Measurements from ENCODE around the gene COL9A2.

Gene COL9A2

DNA sequence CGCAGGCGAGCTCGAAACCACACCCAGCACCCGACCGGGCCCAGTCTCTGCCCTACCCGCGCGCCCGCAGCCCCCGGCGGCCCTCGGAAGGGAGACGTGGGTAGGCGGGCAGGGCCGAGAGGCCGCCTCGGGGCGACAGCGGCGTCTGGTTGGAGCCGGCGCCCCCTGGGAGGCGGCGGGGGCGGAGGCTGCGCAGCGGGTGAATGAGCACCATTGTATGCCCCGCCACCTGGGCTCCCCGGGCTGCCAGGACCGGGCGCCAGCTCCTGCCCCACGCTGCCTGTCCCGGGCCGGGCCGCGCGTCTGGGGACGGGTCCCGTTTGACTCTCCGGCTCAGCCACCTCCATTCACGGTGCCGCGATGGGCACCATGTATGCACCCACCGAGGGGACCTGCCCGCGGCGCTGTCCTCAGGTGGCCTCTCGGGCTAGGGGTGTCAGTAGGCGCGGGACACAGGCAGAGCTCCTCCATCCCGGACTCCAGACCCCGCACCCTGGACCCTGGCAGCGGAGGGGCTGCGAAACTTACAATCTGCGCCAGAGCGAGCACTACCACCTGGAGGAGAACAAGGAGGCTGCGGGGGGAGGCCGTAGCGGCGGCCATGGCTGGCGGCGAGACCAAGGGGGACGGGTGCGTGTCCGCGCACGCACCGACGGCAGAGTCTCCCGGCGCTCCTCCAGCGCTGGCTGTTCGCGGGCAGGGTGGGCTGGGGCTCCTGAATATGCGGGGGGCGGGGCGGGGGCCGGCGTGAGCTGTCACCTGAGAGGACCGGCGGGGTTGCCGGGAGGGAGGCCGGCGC is at the start of gene COL9A2:
Gene COL9A2 (minus strand): TSS at position 692 of the 799 bp plus-strand sequence. CDS start 89 bp downstream, at position 603.
- no peak within 1 kb of the TSS for H3K27ac ChIP-seq (ENCODE audit: low read depth, low read length)
- H3K4me1 ChIP-seq (ENCODE audit: control insufficient read depth, insufficient read depth, low read length, unreplicated experiment): peaks cover 39% of the 10 kb centered on the region
- H2AFZ ChIP-seq (ENCODE audit: low read length, unreplicated experiment): peak within 1 kb of the TSS; percentile 34
- H3K27me3 ChIP-seq (ENCODE audit: insufficient read depth, low read length): peaks cover 30% of the 10 kb centered on the region
- no peaks in the 10 kb centered on the region for H3K36me3 ChIP-seq (ENCODE audit: insufficient read depth, low read length)
- peak within 1 kb of the TSS; percentile 72 for H3K4me3 ChIP-seq (ENCODE audit: low read depth, low read length)
- no peaks in the 10 kb centered on the region for H3K79me2 ChIP-seq (ENCODE audit: control insufficient read depth, insufficient read depth, low read length, unreplicated experiment)

GRCh38 chr1:40363721-40364120 is 46.6 kb upstream of the COL9A2 start:
- Histone ChIP-seq H3K79me2 (ENCODE audit: control insufficient read depth, insufficient read depth, low read length, unreplicated experiment) (no peaks in the 10 kb centered on the region), H3K27ac (ENCODE audit: low read depth, low read length) (no peak overlapping the region), H3K4me3 (ENCODE audit: low read depth, low read length) (no peak overlapping the region), H2AFZ (ENCODE audit: low read length, unreplicated experiment) (no peak overlapping the region), H3K36me3 (ENCODE audit: insufficient read depth, low read length) (no peaks in the 10 kb centered on the region), H3K27me3 (ENCODE audit: insufficient read depth, low read length) (peaks cover 6% of the 10 kb centered on the region; the same call in 1 of the 2 replicates), H3K4me1 (ENCODE audit: control insufficient read depth, insufficient read depth, low read length, unreplicated experiment) (peaks cover 5% of the 10 kb centered on the region)

- no peak overlapping the region for H2AFZ ChIP-seq (ENCODE audit: low read length, unreplicated experiment)
- H3K79me2 ChIP-seq (ENCODE audit: control insufficient read depth, insufficient read depth, low read length, unreplicated experiment): no peaks in the 10 kb centered on the region
- peaks cover 5% of the 10 kb centered on the region for H3K4me1 ChIP-seq (ENCODE audit: control insufficient read depth, insufficient read depth, low read length, unreplicated experiment)
- no peak overlapping the region for H3K4me3 ChIP-seq (ENCODE audit: low read depth, low read length)
- no peak overlapping the region for H3K27ac ChIP-seq (ENCODE audit: low read depth, low read length)
- H3K36me3 ChIP-seq (ENCODE audit: insufficient read depth, low read length): no peaks in the 10 kb centered on the region
- peaks cover 6% of the 10 kb centered on the region; the same call in 1 of the 2 replicates for H3K27me3 ChIP-seq (ENCODE audit: insufficient read depth, low read length)
Measured at GRCh38 chr1:40362699-40363098, 45.6 kb upstream of the COL9A2 start.

GRCh38 chr1:40362199-40362598 is 45.1 kb upstream of the COL9A2 start:
- Histone ChIP-seq H3K27me3 (ENCODE audit: insufficient read depth, low read length) (peaks cover 6% of the 10 kb centered on the region; the same call in 1 of the 2 replicates), H3K4me1 (ENCODE audit: control insufficient read depth, insufficient read depth, low read length, unreplicated experiment) (peaks cover 5% of the 10 kb centered on the region), H2AFZ (ENCODE audit: low read length, unreplicated experiment) (no peak overlapping the region), H3K4me3 (ENCODE audit: low read depth, low read length) (no peak overlapping the region), H3K79me2 (ENCODE audit: control insufficient read depth, insufficient read depth, low read length, unreplicated experiment) (no peaks in the 10 kb centered on the region), H3K27ac (ENCODE audit: low read depth, low read length) (no peak overlapping the region), H3K36me3 (ENCODE audit: insufficient read depth, low read length) (no peaks in the 10 kb centered on the region)

DNA sequence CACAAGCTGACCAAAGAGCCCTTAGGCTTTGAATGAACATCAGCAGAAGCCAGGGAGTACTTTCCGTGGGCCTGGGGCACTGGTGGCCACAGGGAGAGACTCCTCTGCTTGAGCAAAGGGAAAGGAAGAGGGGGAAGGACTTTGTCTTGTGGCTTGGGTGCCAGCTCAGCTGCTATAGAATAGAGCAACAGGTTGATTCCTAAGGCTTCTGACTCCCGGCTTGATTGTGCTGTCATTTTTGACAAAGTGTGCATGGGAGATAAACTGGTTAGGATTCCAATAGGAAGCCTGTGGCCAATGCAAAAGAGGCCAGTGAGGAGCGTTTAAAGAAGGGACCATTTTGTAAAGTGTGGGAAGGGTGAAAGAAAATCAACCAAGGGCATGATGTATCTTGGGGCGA is 44.6 kb upstream of the COL9A2 start:
- no peak overlapping the region for H2AFZ ChIP-seq (ENCODE audit: low read length, unreplicated experiment)
- H3K27me3 ChIP-seq (ENCODE audit: insufficient read depth, low read length): peaks cover 6% of the 10 kb centered on the region; the same call in 1 of the 2 replicates
- no peaks in the 10 kb centered on the region for H3K79me2 ChIP-seq (ENCODE audit: control insufficient read depth, insufficient read depth, low read length, unreplicated experiment)
- no peak overlapping the region for H3K4me3 ChIP-seq (ENCODE audit: low read depth, low read length)
- peaks cover 5% of the 10 kb centered on the region for H3K4me1 ChIP-seq (ENCODE audit: control insufficient read depth, insufficient read depth, low read length, unreplicated experiment)
- no peak overlapping the region for H3K27ac ChIP-seq (ENCODE audit: low read depth, low read length)
- H3K36me3 ChIP-seq (ENCODE audit: insufficient read depth, low read length): no peaks in the 10 kb centered on the region

- Histone ChIP-seq H3K4me3 (ENCODE audit: low read depth, low read length) (no peak overlapping the region), H3K27ac (ENCODE audit: low read depth, low read length) (no peak overlapping the region), H3K79me2 (ENCODE audit: control insufficient read depth, insufficient read depth, low read length, unreplicated experiment) (no peaks in the 10 kb centered on the region), H3K36me3 (ENCODE audit: insufficient read depth, low read length) (no peaks in the 10 kb centered on the region), H2AFZ (ENCODE audit: low read length, unreplicated experiment) (no peak overlapping the region), H3K27me3 (ENCODE audit: insufficient read depth, low read length) (peaks cover 6% of the 10 kb centered on the region; the same call in 1 of the 2 replicates), H3K4me1 (ENCODE audit: control insufficient read depth, insufficient read depth, low read length, unreplicated experiment) (peaks cover 5% of the 10 kb centered on the region)
Measured at GRCh38 chr1:40361201-40361600, 44.1 kb upstream of the COL9A2 start.

GRCh38 chr1:40360631-40361030 is 43.5 kb upstream of the COL9A2 start:
- H3K27me3 ChIP-seq (ENCODE audit: insufficient read depth, low read length): peaks cover 6% of the 10 kb centered on the region; the same call in 1 of the 2 replicates
- H3K79me2 ChIP-seq (ENCODE audit: control insufficient read depth, insufficient read depth, low read length, unreplicated experiment): no peaks in the 10 kb centered on the region
- no peak overlapping the region for H3K27ac ChIP-seq (ENCODE audit: low read depth, low read length)
- no peak overlapping the region for H2AFZ ChIP-seq (ENCODE audit: low read length, unreplicated experiment)
- no peaks in the 10 kb centered on the region for H3K36me3 ChIP-seq (ENCODE audit: insufficient read depth, low read length)
- H3K4me1 ChIP-seq (ENCODE audit: control insufficient read depth, insufficient read depth, low read length, unreplicated experiment): peaks cover 5% of the 10 kb centered on the region
- no peak overlapping the region for H3K4me3 ChIP-seq (ENCODE audit: low read depth, low read length)

GRCh38 chr1:40357625-40358024 is 40.5 kb upstream of the COL9A2 start:
- H3K79me2 ChIP-seq (ENCODE audit: control insufficient read depth, insufficient read depth, low read length, unreplicated experiment): no peaks in the 10 kb centered on the region
- no peaks in the 10 kb centered on the region for H3K27me3 ChIP-seq (ENCODE audit: insufficient read depth, low read length)
- no peak overlapping the region for H3K27ac ChIP-seq (ENCODE audit: low read depth, low read length)
- no peak overlapping the region for H2AFZ ChIP-seq (ENCODE audit: low read length, unreplicated experiment)
- no peak overlapping the region for H3K4me3 ChIP-seq (ENCODE audit: low read depth, low read length)
- peaks cover 5% of the 10 kb centered on the region for H3K4me1 ChIP-seq (ENCODE audit: control insufficient read depth, insufficient read depth, low read length, unreplicated experiment)
- no peaks in the 10 kb centered on the region for H3K36me3 ChIP-seq (ENCODE audit: insufficient read depth, low read length)

GRCh38 chr1:40353082-40353481 is 36.0 kb upstream of the COL9A2 start:
- Histone ChIP-seq H3K4me3 (ENCODE audit: low read depth, low read length) (no peak overlapping the region), H3K27me3 (ENCODE audit: insufficient read depth, low read length) (no peaks in the 10 kb centered on the region), H3K27ac (ENCODE audit: low read depth, low read length) (no peak overlapping the region), H3K4me1 (ENCODE audit: control insufficient read depth, insufficient read depth, low read length, unreplicated experiment) (no peaks in the 10 kb centered on the region), H3K79me2 (ENCODE audit: control insufficient read depth, insufficient read depth, low read length, unreplicated experiment) (no peaks in the 10 kb centered on the region), H3K36me3 (ENCODE audit: insufficient read depth, low read length) (no peaks in the 10 kb centered on the region), H2AFZ (ENCODE audit: low read length, unreplicated experiment) (no peak overlapping the region)

DNA sequence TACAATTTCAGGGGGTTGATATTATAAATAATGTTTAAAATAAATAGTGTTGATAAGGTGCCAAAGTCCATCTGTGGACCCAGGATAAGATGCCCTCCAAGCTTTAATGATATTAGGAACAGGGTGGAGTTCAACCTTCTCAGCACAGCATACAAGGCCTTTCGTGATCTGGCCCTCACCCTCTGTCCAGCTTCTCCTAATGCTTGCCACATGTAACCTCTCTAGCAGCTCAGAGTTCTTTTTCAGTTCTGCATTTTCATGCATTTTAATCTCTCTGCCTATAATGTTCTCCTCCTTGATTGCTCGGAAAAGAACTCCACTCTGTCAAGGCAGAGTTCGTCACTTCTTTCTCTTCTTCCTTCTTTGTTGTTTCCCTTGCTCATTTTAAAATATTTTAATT is 35.0 kb upstream of the COL9A2 start:
- Histone ChIP-seq H3K27me3 (ENCODE audit: insufficient read depth, low read length) (no peaks in the 10 kb centered on the region), H3K4me1 (ENCODE audit: control insufficient read depth, insufficient read depth, low read length, unreplicated experiment) (no peaks in the 10 kb centered on the region), H2AFZ (ENCODE audit: low read length, unreplicated experiment) (no peak overlapping the region), H3K4me3 (ENCODE audit: low read depth, low read length) (no peak overlapping the region), H3K79me2 (ENCODE audit: control insufficient read depth, insufficient read depth, low read length, unreplicated experiment) (no peaks in the 10 kb centered on the region), H3K36me3 (ENCODE audit: insufficient read depth, low read length) (no peaks in the 10 kb centered on the region), H3K27ac (ENCODE audit: low read depth, low read length) (no peak overlapping the region)

DNA sequence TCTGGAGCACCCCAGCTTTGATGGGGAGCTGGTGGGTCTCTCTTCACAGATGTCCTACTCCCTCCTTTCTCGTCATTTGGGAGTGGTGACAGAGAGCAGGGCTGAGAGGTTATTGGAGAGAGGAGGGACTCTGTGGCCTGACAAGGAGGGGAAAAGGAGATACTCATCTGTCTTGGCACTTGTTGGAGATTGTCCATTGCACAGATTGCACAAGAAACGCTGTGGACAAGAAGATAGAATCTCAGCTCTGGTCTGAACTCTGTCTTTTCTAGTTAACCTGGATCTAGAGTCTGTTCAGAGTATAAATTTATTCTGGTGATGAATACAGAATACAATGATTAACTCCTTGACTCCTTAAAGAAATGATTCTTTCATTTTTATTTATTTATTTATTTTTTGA is 34.0 kb upstream of the COL9A2 start:
- Histone ChIP-seq H3K4me1 (ENCODE audit: control insufficient read depth, insufficient read depth, low read length, unreplicated experiment) (no peaks in the 10 kb centered on the region), H3K4me3 (ENCODE audit: low read depth, low read length) (no peak overlapping the region), H2AFZ (ENCODE audit: low read length, unreplicated experiment) (no peak overlapping the region), H3K79me2 (ENCODE audit: control insufficient read depth, insufficient read depth, low read length, unreplicated experiment) (no peaks in the 10 kb centered on the region), H3K36me3 (ENCODE audit: insufficient read depth, low read length) (no peaks in the 10 kb centered on the region), H3K27ac (ENCODE audit: low read depth, low read length) (no peak overlapping the region), H3K27me3 (ENCODE audit: insufficient read depth, low read length) (no peaks in the 10 kb centered on the region)
